Epidermal melanocyte (primary cell): ENCODE measurements around the gene TRPM6.
"Not testable (repeated sequence)": the region's sequence is repeated elsewhere in the genome, so short reads cannot be mapped to it uniquely, and the experiment has no call there.

Experiments used
- DNase-seq: peaks from one replicate; pipeline ENCODE4 v3.0.0; 2011; ENCODE audit warnings: low spot score; ENCODE audit not compliant: insufficient read length

TRPM6 gene

GRCh38 chr9:74860247-74860646, 27.5 kb downstream of the TRPM6 start:
- DNase-seq: not testable (repeated sequence)

GRCh38 chr9:74859786-74860185, 27.9 kb downstream of the TRPM6 start:
- DNase-seq: no peak

DNA sequence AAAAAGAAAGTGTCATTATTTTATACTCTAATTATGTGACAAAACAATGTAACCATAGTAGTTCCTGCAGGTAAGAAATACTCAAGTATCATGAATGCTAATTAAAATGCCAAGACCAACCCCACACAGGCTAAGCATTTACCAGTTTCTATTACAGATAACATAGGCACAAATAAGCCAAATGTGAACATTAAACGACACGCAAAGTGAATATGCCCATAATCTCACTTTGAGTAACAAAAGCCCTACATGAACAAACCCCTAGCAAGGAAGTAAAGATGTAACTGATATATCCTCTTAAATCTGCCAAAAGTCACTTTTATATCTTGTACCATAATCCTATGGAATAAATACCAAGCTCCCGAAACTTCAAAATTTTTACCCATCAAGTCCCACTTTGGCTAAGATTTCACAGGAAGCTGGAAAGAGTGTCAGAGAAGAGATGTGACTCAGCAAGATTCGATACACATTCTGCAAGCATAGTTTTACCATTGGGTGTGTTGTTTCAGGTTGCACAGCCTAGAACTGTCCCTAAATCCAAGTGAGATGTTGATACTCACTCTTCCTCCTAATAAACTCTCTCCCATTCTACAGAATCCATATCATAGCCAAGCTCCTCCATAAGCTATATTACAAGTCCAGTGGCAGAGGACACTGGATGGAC, 28.8 kb downstream of the TRPM6 start:
- DNase-seq: no peak

DNA sequence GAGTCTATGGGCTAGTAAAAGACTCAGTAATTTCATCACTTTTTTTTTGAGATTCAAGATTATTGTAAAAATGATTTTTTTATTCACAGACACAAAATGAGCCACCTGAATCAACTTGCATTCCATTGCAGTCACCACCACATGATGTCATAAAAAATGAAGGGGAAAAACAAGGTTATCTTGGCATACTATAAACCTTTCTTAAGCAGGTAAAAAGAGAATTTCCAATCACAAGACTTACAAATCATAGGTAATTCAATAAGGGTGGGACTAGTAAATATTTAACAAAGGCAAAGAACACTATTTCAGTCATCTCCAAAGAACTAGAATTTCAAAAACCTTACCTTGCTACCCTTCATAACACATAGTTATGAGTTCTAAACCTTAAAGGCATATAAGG, 30.7 kb downstream of the TRPM6 start:
- DNase-seq: no peak

DNA sequence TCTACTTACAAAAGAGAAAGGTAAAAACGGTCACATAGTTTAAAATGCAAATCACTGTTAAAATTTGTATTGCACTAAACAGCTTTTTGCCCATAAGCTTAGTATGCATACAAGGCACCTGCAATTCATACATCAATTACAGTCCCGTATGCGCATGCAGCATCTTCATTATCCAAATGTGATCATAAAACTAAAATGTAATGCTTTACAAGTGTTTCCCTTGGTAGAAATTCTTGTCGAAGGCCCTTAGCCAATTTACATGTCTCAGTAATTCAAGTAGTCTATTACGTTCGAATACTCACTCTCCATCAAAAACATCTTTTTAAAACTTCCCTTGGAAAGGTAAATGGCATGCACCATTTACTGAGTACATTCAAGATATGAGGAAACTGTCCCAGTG, 32.6 kb downstream of the TRPM6 start:
- DNase-seq: no peak

DNA sequence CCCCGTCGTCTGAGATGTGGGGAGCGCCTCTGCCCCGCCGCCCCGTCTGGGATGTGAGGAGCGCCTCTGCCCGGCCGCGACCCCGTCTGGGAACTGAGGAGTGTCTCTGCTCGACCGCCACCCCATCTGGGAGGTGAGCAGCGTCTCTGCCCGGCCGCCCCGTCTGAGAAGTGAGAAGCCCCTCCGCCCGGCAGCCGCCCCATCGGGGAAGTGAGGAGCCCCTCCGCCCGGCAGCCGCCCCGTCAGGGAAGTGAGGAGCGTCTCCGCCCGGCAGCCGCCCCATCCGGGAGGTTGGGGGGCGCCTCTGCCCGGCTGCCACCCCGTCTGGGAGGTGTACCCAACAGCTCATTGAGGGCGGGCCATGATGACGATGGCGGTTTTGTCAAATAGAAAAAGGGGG, 34.7 kb downstream of the TRPM6 start:
- not testable (repeated sequence) for DNase-seq

- no peak for DNase-seq
Measured at GRCh38 chr9:74848153-74848525, 39.6 kb downstream of the TRPM6 start.

- no peak for DNase-seq
Measured at GRCh38 chr9:74847478-74848152, 40.1 kb downstream of the TRPM6 start.

DNA sequence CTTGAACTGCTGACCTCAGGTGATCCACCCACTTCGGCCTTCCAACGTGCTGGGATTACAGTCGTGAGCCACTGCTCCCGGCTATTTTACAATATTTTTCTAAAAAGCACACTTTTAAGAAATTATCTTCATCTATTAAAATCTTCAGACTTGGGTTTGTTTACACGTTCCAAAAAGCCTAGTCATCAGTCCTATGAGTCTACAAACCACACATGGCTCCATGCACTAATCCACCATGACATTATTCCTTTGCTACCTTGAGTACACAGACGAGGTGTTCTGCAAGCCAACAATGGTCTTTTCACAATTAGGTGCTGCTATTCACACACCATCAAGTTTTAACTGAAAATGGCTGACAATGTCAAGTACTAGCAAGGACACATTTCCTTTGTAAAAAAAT, 41.0 kb downstream of the TRPM6 start:
- no peak for DNase-seq

DNA sequence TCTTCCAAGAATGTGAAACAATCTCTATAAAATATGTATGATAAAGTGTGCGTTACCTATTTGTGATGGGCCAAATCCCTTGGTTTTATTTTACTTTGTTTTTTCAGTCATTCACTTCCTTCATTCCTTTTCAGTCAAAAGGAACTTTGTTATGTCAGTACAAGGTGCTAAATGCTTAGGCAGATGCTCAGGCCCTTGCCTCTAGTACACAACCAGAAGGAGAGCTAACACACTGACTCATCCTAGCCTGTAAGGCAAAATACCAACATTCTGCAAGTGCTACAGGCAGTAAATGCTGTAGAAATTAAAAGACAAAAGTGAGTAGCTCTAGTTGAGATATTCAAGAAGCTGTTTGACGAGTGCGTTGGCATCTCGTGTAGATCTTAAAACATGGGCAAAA, 49.4 kb downstream of the TRPM6 start:
- no peak for DNase-seq

DNA sequence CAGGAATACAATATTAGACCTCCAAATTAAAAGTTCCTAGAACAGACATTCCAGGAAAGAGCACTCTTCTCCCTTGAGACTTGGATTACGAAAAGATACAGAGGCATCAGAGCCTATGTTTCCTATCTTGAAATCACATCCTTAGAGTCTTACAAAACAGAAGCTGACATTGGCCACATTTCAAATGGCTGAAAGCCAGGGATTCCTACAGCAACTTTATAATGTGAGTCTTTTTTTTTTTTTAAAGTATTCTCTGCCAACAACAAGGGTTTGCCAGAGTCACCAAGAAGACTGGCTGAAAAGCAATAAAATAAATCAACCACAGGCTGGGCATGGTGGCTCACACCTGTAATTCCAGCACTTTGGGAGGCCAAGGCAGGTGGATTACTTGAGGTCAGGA, 63.1 kb downstream of the TRPM6 start:
- no peak for DNase-seq

- no peak for DNase-seq
Measured at GRCh38 chr9:74821636-74822035, 66.1 kb downstream of the TRPM6 start.

GRCh38 chr9:74817816-74818215, 69.9 kb downstream of the TRPM6 start:
- DNase-seq: no peak

DNA sequence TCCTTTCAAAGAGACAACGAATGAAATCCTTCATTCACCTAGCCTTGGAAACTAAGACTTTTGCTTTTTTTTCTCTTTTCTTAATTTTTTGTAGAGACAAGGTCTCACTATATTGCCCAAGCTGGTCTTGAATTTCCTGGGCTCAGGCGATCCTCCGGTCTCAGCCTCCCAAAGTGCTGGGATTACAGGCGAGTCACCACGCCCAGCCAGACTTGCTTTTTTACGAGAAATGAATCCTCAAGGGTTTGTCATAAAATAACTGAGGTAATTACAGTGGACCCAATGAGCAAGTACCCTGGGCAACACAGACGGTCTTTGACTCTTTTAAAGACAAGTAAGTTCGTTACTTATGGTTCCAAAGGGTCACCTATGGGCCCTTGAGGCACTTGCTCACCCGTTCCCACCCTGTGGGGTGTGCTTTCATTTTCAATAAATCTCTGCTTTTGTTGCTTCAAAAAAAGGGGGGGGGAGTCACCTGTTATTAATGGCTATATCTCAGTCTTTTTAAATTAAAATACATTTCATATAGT, 70.4 kb downstream of the TRPM6 start:
- DNase-seq: no peak

DNA sequence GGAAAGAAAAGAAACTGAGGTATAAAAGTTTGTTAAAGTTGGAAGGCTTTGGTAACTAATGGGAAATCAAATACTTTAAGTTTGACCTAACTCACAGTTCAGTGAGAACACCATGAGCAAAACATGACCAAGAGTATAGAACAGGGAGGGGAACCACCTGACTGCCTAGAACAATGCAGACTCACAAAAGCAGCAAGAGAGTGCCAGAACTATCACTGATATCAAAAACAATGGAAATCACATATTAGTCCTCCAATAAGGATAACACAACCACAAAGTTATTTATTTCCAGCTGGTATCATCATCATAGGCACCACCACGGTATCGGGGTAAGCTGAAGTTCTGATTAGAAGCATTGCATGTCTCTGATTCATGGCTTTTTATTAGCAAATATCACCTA, 77.5 kb downstream of the TRPM6 start:
- DNase-seq: no peak

DNA sequence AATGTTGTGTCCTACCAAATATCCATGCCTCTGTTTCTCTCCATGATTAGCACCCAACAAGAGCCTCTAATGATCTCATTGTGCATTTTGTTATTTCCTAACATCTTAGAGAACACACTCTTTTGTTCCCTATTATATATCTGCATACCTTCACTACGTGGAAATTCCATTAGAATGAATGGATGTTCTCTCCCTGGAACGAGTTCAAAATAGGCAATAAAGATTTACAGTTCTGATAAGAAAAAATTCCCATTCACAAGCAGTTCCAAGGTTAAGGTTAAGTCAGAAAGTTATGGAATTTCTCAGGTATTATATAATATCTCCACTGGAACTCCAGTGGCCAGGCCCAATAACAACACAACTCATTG, 83.7 kb downstream of the TRPM6 start:
- no peak for DNase-seq

DNA sequence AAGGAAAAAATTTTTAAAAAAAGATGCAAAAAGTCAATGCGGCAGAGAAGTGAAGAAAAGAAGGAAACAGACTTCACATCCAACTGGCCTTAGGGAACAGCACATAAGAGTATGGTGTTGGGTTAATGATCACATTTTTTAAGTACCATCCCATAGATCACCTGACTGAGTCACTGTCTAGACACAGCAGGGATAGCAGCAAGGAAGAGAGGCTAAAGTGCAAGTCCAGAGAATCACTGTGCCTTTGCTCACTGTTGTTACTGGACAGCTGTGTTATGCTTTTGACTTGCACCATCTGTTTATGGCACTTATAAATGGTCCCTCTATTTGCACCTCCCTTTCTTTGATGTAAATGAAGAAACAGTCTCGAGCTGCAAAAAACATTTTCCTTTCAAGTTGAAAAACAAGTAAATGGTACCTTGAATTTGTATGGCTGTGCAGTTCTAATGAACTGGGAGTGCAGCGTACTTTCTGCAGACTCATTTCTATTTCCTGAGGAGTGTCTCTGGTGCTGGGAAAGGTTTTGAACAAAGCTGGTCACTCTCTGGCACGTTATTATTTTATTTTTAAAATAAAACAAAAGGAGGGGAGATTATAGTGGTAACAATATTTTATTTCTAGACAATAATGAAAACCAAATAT, 84.2 kb downstream of the TRPM6 start:
- no peak for DNase-seq

- no peak for DNase-seq
Measured at GRCh38 chr9:74800226-74800625, 87.5 kb downstream of the TRPM6 start.

- no peak for DNase-seq
Measured at GRCh38 chr9:74795803-74796202, 91.9 kb downstream of the TRPM6 start.

- no peak for DNase-seq
Measured at GRCh38 chr9:74795081-74795480, 92.6 kb downstream of the TRPM6 start.

DNA sequence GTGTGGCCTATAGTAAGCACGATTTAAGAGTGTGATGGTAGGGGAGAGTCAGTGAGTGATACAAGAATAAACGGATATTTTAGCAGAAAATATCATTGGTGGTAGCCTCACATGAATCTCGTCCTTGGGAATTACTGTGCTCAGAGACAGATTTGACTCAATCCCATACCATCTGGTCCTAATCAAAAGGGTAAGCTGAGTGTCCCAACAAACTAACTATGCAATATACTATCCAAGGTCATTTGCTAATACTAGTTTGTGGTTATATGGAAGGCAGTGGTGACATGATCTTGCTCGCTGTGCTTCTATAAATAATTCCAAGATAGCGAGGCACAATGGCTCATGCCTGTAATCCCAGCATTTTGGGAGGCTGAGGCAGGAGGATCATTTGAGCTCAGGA, 103.2 kb downstream of the TRPM6 start:
- DNase-seq: no peak

DNA sequence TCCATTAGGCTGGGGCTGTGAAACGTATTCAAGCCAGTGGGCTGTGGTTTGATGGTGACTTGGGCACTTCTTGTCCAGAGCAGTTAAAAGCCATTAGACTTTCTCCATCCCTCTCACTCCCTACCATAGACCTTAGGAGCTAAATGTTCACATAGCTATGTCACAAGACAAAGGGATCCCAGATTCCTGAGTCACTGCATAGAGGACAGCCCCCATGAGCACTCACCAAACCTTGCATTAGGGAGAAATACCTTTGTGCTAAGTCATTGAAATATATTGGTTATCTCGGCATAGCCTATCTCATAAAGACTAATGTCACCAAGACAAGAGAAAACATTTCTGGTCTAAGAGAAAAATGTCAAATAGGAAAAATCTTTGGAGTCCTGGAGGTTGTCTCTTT, 104.3 kb downstream of the TRPM6 start:
- DNase-seq: no peak
